GM23338 (cell line): ENCODE data around the gene LILRB5. TPM values are rescaled to one million over a fixed set of nuclear protein-coding genes. Genes with fewer than 3 reads are reported as not detected.

Experiments used
- ATAC-seq: fragments of 200-7000 bp; cut with Tn5 transposase; 3 replicates; pipeline ENCODE4 v1.9.1; 2020
- DNase-seq: peaks from one replicate; pipeline ENCODE4 v3.0.0-alpha.2; 2015; ENCODE audit warnings: low spot score
- H2AFZ ChIP-seq: fragments of 200-600 bp; sonication (generic); 2 replicates; pipeline ENCODE4 v1.8.0; 2016; ENCODE audit warnings: antibody characterized with exemption, mild to moderate bottlenecking, moderate library complexity
- H3F3A ChIP-seq: fragments of 200-600 bp; sonication (generic); replicated peaks from 2 replicates; pipeline ENCODE4 v1.8.0; 2017; ENCODE audit warnings: antibody characterized with exemption, mixed run types, low read depth
- H3K27ac ChIP-seq: fragments of 200-600 bp; sonication (generic); 2 replicates; pipeline ENCODE4 v1.6.1; 2016; ENCODE audit warnings: low read depth
- H3K27me3 ChIP-seq: fragments of 200-600 bp; sonication (generic); 2 replicates; pipeline ENCODE4 v1.8.0; 2016; ENCODE audit warnings: mild to moderate bottlenecking, mixed run types, moderate library complexity; ENCODE audit not compliant: insufficient read depth
- H3K36me3 ChIP-seq: fragments of 200-600 bp; sonication (generic); 2 replicates; pipeline ENCODE4 v1.8.0; 2016; ENCODE audit warnings: mild to moderate bottlenecking; ENCODE audit not compliant: insufficient read depth
- H3K4me1 ChIP-seq: fragments of 200-600 bp; sonication (generic); 2 replicates; pipeline ENCODE4 v1.8.0; 2016; ENCODE audit warnings: mild to moderate bottlenecking, moderate library complexity; ENCODE audit not compliant: insufficient read depth
- H3K4me2 ChIP-seq: fragments of 200-600 bp; sonication (generic); 2 replicates; pipeline ENCODE4 v1.7.1; 2017; ENCODE audit warnings: mixed run types
- H3K4me3 ChIP-seq: fragments of 200-600 bp; sonication (generic); 2 replicates; pipeline ENCODE4 v1.6.1; 2016; ENCODE audit warnings: mixed run types
- H3K79me2 ChIP-seq: fragments of 200-600 bp; sonication (generic); replicated peaks from 2 replicates; pipeline ENCODE4 v1.8.0; 2017; ENCODE audit warnings: mild to moderate bottlenecking; ENCODE audit not compliant: insufficient read depth
- H3K9me2 ChIP-seq: fragments of 200-600 bp; sonication (generic); 2 replicates; pipeline ENCODE4 v1.8.0; 2017; ENCODE audit not compliant: insufficient read depth
- H4K20me1 ChIP-seq: fragments of 200-600 bp; sonication (generic); replicated peaks from 2 replicates; pipeline ENCODE4 v1.8.0; 2017; ENCODE audit warnings: mild to moderate bottlenecking; ENCODE audit not compliant: insufficient read depth
- H3K27ac Mint-ChIP-seq: 2 replicates; pipeline ENCODE4 v1.8.0; 2020; ENCODE audit warnings: inconsistent platforms, mild to moderate bottlenecking, moderate library complexity, mixed read lengths
- H3K27me3 Mint-ChIP-seq: 3 replicates; pipeline ENCODE4 v1.8.0; 2022; ENCODE audit warnings: low read depth, mild to moderate bottlenecking, moderate library complexity, mixed read lengths, inconsistent platforms; ENCODE audit not compliant: insufficient read depth, poor library complexity
- H3K36me3 Mint-ChIP-seq: 3 replicates; pipeline ENCODE4 v1.8.0; 2021; ENCODE audit warnings: low read depth, mild to moderate bottlenecking, inconsistent platforms, moderate library complexity, mixed read lengths
- H3K4me1 Mint-ChIP-seq: 3 replicates; pipeline ENCODE4 v1.8.0; 2020; ENCODE audit warnings: mild to moderate bottlenecking, inconsistent platforms, mixed read lengths
- H3K4me3 Mint-ChIP-seq: 3 replicates; pipeline ENCODE4 v1.8.0; 2021; ENCODE audit warnings: moderate library complexity, mild to moderate bottlenecking, inconsistent platforms, mixed read lengths
- H3K9me3 Mint-ChIP-seq: 3 replicates; pipeline ENCODE4 v1.8.0; 2020; ENCODE audit warnings: moderate library complexity, mild to moderate bottlenecking, inconsistent platforms, mixed read lengths
- EZH2 ChIP-seq: fragments of 200-600 bp; sonication (generic); IDR thresholded peaks from one replicate; pipeline ENCODE4 v1.8.0; 2017; ENCODE audit warnings: antibody characterized with exemption, mild to moderate bottlenecking, low read depth; ENCODE audit not compliant: unreplicated experiment
- JUNB ChIP-seq: IDR thresholded peaks from one replicate; pipeline ENCODE4 v1.6.1; 2016; ENCODE audit warnings: antibody characterized with exemption; ENCODE audit not compliant: unreplicated experiment
- NANOG ChIP-seq: IDR thresholded peaks from 2 replicates; pipeline ENCODE4 v1.6.1; 2016; ENCODE audit warnings: antibody characterized with exemption, borderline replicate concordance
- POLR2AphosphoS5 ChIP-seq: IDR thresholded peaks from 2 replicates; pipeline ENCODE4 v1.6.1; 2016; ENCODE audit warnings: antibody characterized with exemption, low read depth
- STAT1 ChIP-seq: IDR thresholded peaks from one replicate; pipeline ENCODE4 v1.6.1; 2016; ENCODE audit warnings: antibody characterized with exemption; ENCODE audit not compliant: unreplicated experiment
- ZNF462 ChIP-seq: fragments of 250-450 bp; sonication (Bioruptor Pico); IDR thresholded peaks from 2 replicates; pipeline ENCODE4 v1.5.0; 2020; ENCODE audit warnings: mild to moderate bottlenecking, moderate library complexity
- polyA plus RNA-seq: library from polyadenylated mRNA; unstranded; fragments of >200 nt; fragmentation: Nextera tagmentation; extraction: Ambion mirVana; gene quantifications from 2 replicates; pipeline ENCODE4 v1.2.1, GENCODE V29; 2016
- total RNA-seq: library from RNA; depleted of rRNA; stranded (reverse); fragments of >200 nt; shearing (Covaris generic); gene quantifications from 2 replicates; pipeline ENCODE4 v1.2.3, GENCODE V29; 2014
- TF ChIP-seq, protein P1 (sequence below): IDR thresholded peaks from 2 replicates; pipeline ENCODE4 v1.6.1; 2016; ENCODE audit warnings: antibody characterized with exemption
- TF ChIP-seq, protein P2 (sequence below): IDR thresholded peaks from one replicate; pipeline ENCODE4 v1.6.1; 2018; ENCODE audit warnings: antibody characterized with exemption; ENCODE audit not compliant: unreplicated experiment

Gene LILRB5
- total and polyA plus RNA-seq, 2 experiments from 2014 or later, result not detected

GRCh38 chr19:54262066-54262465, 5.0 kb upstream of the LILRB5 start (continued):
- no peak for TF ChIP-seq ZNF462 (CRISPR knock-in tag)
- TF ChIP-seq JUNB, result no peak
- TF ChIP-seq POLR2AphosphoS5, result no peak
- no peak for TF ChIP-seq EZH2

GRCh38 chr19:54256250-54257115, 590 bp downstream of the LILRB5 start:
- TF ChIP-seq, protein P1, sequence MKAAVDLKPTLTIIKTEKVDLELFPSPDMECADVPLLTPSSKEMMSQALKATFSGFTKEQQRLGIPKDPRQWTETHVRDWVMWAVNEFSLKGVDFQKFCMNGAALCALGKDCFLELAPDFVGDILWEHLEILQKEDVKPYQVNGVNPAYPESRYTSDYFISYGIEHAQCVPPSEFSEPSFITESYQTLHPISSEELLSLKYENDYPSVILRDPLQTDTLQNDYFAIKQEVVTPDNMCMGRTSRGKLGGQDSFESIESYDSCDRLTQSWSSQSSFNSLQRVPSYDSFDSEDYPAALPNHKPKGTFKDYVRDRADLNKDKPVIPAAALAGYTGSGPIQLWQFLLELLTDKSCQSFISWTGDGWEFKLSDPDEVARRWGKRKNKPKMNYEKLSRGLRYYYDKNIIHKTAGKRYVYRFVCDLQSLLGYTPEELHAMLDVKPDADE, result no peak
- TF ChIP-seq, protein P2, sequence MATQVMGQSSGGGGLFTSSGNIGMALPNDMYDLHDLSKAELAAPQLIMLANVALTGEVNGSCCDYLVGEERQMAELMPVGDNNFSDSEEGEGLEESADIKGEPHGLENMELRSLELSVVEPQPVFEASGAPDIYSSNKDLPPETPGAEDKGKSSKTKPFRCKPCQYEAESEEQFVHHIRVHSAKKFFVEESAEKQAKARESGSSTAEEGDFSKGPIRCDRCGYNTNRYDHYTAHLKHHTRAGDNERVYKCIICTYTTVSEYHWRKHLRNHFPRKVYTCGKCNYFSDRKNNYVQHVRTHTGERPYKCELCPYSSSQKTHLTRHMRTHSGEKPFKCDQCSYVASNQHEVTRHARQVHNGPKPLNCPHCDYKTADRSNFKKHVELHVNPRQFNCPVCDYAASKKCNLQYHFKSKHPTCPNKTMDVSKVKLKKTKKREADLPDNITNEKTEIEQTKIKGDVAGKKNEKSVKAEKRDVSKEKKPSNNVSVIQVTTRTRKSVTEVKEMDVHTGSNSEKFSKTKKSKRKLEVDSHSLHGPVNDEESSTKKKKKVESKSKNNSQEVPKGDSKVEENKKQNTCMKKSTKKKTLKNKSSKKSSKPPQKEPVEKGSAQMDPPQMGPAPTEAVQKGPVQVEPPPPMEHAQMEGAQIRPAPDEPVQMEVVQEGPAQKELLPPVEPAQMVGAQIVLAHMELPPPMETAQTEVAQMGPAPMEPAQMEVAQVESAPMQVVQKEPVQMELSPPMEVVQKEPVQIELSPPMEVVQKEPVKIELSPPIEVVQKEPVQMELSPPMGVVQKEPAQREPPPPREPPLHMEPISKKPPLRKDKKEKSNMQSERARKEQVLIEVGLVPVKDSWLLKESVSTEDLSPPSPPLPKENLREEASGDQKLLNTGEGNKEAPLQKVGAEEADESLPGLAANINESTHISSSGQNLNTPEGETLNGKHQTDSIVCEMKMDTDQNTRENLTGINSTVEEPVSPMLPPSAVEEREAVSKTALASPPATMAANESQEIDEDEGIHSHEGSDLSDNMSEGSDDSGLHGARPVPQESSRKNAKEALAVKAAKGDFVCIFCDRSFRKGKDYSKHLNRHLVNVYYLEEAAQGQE, result no peak
- TF ChIP-seq STAT1, result no peak
- TF ChIP-seq NANOG, result no peak
- H3K4me3 Mint-ChIP-seq, result no peak overlapping the region
- peaks cover 4% of the 10 kb centered on the region; the same call in 1 of the 3 replicates for H3K4me1 Mint-ChIP-seq
- H3K27ac ChIP-seq, result no peak overlapping the region
- no peaks in the 10 kb centered on the region for H3K36me3 Mint-ChIP-seq
- no peaks in the 10 kb centered on the region for H3K9me2 ChIP-seq
- no peaks in the 10 kb centered on the region for H3K27me3 ChIP-seq
- no peak overlapping the region for H3K4me3 ChIP-seq
- no peak overlapping the region for H2AFZ ChIP-seq
- H3K4me2 ChIP-seq, result no peak overlapping the region
- no peaks in the 10 kb centered on the region for H3K79me2 ChIP-seq
- H3K27me3 Mint-ChIP-seq, result peaks cover 5% of the 10 kb centered on the region
- H3F3A ChIP-seq, result no peaks in the 10 kb centered on the region
- no peaks in the 10 kb centered on the region for H3K36me3 ChIP-seq
- DNase-seq (no peak), ATAC-seq (no peak)
- H3K9me3 Mint-ChIP-seq, result no peaks in the 10 kb centered on the region
- no peaks in the 10 kb centered on the region for H3K4me1 ChIP-seq
- no peak overlapping the region for H3K27ac Mint-ChIP-seq
- no peaks in the 10 kb centered on the region for H4K20me1 ChIP-seq
